Right atrium auricular region (tissue), 2 donors: Measurements from ENCODE around the gene PRKG2. TPM values are rescaled to one million over a fixed set of nuclear protein-coding genes. Genes with fewer than 3 reads are reported as not detected.

ENCODE experiments used
- DNase-seq: peaks from one replicate; pipeline ENCODE4 v3.0.0-alpha.2; 2019; ENCODE audit warnings: low spot score
- H3K27ac ChIP-seq, 2 donors: fragments of 200-600 bp; sonication (generic); 1 replicate in 1 of 2; 2 replicates in 1 of 2; pipeline ENCODE4 v1.5.1; 2016 to 2019
- H3K27me3 ChIP-seq, 2 donors: fragments of 200-600 bp; sonication (generic); one replicate each; pipeline versions ENCODE4 v1.5.1 to v1.6.0; 2017 to 2019
- H3K36me3 ChIP-seq: fragments of 200-600 bp; sonication (generic); one replicate; pipeline ENCODE4 v1.5.1; 2016
- H3K4me1 ChIP-seq, 2 donors: fragments of 200-600 bp; sonication (generic); one replicate each; pipeline versions ENCODE4 v1.5.1 to v1.6.0; 2017 to 2019
- H3K4me3 ChIP-seq, 2 donors: fragments of 200-600 bp; sonication (generic); 1 replicate in 1 of 2; 2 replicates in 1 of 2; pipeline ENCODE4 v1.5.1; 2017 to 2019; ENCODE audit warnings: mild to moderate bottlenecking in 1 of 2, moderate library complexity in 1 of 2
- H3K9me3 ChIP-seq, 2 donors: fragments of 200-600 bp; sonication (generic); one replicate each; pipeline ENCODE4 v1.5.1; 2019
- CTCF ChIP-seq, 2 donors: fragments of 200-600 bp; sonication (generic); IDR thresholded peaks; one replicate each; pipeline ENCODE4 v1.5.1; 2019; ENCODE audit warnings: antibody characterized with exemption in 2 of 2
- total RNA-seq, 2 donors: library from RNA; depleted of rRNA; stranded (reverse); fragments of >200 nt; gene quantifications; one replicate each; pipeline ENCODE4 v1.1.0, GENCODE V29; 2016

Gene PRKG2
- total RNA-seq, 2 donors from 2014 or later, result 2.5 to 20.7 TPM

GRCh38 chr4:81065446-81065845 lies 149.6 kb downstream of the PRKG2 start:
- H3K4me3 ChIP-seq, result no peak overlapping the region
- no peak for TF ChIP-seq CTCF (IDR thresholded peaks at IDR 0.05)
- no peak for DNase-seq
- H3K27ac ChIP-seq, result no peak overlapping the region
- no peaks in the 10 kb centered on the region for H3K9me3 ChIP-seq
- H3K4me1 ChIP-seq, result no peaks in the 10 kb centered on the region
- H3K36me3 ChIP-seq, result no peaks in the 10 kb centered on the region
- no peaks in the 10 kb centered on the region for H3K27me3 ChIP-seq

- Histone ChIP-seq H3K4me3 (no peak overlapping the region), H3K36me3 (no peaks in the 10 kb centered on the region), H3K27ac (no peak overlapping the region), H3K4me1 (no peaks in the 10 kb centered on the region), H3K27me3 (no peaks in the 10 kb centered on the region), H3K9me3 (no peaks in the 10 kb centered on the region)
- DNase-seq, result no peak
- no peak for TF ChIP-seq CTCF (IDR thresholded peaks at IDR 0.05)
These were observed 153.0 kb downstream of the PRKG2 start for GRCh38 chr4:81062001-81062400.

GRCh38 chr4:81061344-81061730 lies 153.7 kb downstream of the PRKG2 start:
- TF ChIP-seq CTCF (IDR thresholded peaks at IDR 0.05), result no peak
- DNase-seq, result no peak

GRCh38 chr4:81060587-81061343 lies 154.3 kb downstream of the PRKG2 start:
- no peaks in the 10 kb centered on the region for H3K9me3 ChIP-seq
- TF ChIP-seq CTCF (IDR thresholded peaks at IDR 0.05), result no peak
- no peak overlapping the region for H3K4me3 ChIP-seq

More at GRCh38 chr4:81061344-81061730, 153.7 kb downstream of the PRKG2 start:
- Histone ChIP-seq H3K27me3 (no peaks in the 10 kb centered on the region), H3K4me3 (no peak overlapping the region), H3K4me1 (no peaks in the 10 kb centered on the region), H3K36me3 (no peaks in the 10 kb centered on the region), H3K27ac (no peak overlapping the region), H3K9me3 (no peaks in the 10 kb centered on the region)

GRCh38 chr4:81058621-81059020 lies 156.4 kb downstream of the PRKG2 start:
- H3K27me3 ChIP-seq, result no peaks in the 10 kb centered on the region
- H3K9me3 ChIP-seq, result no peaks in the 10 kb centered on the region
- DNase-seq, result no peak
- H3K27ac ChIP-seq, result no peak overlapping the region
- H3K4me1 ChIP-seq, result no peaks in the 10 kb centered on the region
- no peaks in the 10 kb centered on the region for H3K36me3 ChIP-seq
- H3K4me3 ChIP-seq, result no peak overlapping the region
- no peak for TF ChIP-seq CTCF (IDR thresholded peaks at IDR 0.05)

More at GRCh38 chr4:81060587-81061343, 154.3 kb downstream of the PRKG2 start:
- H3K27me3 ChIP-seq, result no peaks in the 10 kb centered on the region
- no peaks in the 10 kb centered on the region for H3K36me3 ChIP-seq
- H3K4me1 ChIP-seq, result no peaks in the 10 kb centered on the region
- no peak overlapping the region for H3K27ac ChIP-seq
- no peak for DNase-seq
